Measurements from ENCODE around the gene GIMAP8. TPM values are rescaled to one million over a fixed set of nuclear protein-coding genes. Genes with fewer than 3 reads are reported as not detected.

GIMAP8 gene
- total RNA-seq, 1 donor from 2014 or later, result not detected

- Mint-ChIP-seq H3K27me3 (ENCODE audit: low read depth) (peaks cover 34% of the 10 kb centered on the region), H3K9me3 (ENCODE audit: low read depth) (peaks cover 26% of the 10 kb centered on the region), H3K4me1 (ENCODE audit: low read depth) (peaks cover 3% of the 10 kb centered on the region), H3K36me3 (ENCODE audit: low read depth) (peaks cover 3% of the 10 kb centered on the region), H3K27ac (ENCODE audit: unreplicated experiment) (no peak overlapping the region), H3K4me3 (ENCODE audit: unreplicated experiment) (no peak overlapping the region)
- DNase-seq (ENCODE audit: low spot score), result no peak
- no peak for TF ChIP-seq CTCF (IDR thresholded peaks at IDR 0.05)
Measured at GRCh38 chr7:150464962-150465361, 14.5 kb downstream of the GIMAP8 start.

- H3K27ac Mint-ChIP-seq (ENCODE audit: unreplicated experiment), result no peak overlapping the region
- peaks cover 36% of the 10 kb centered on the region for H3K27me3 Mint-ChIP-seq (ENCODE audit: low read depth)
- DNase-seq (ENCODE audit: low spot score), result no peak
- no peak for TF ChIP-seq CTCF (IDR thresholded peaks at IDR 0.05)
- H3K36me3 Mint-ChIP-seq (ENCODE audit: low read depth), result peaks cover 3% of the 10 kb centered on the region
- H3K4me3 Mint-ChIP-seq (ENCODE audit: unreplicated experiment), result no peak overlapping the region
- peaks cover 3% of the 10 kb centered on the region for H3K4me1 Mint-ChIP-seq (ENCODE audit: low read depth)
- peaks cover 23% of the 10 kb centered on the region for H3K9me3 Mint-ChIP-seq (ENCODE audit: low read depth)
Measured at GRCh38 chr7:150465414-150465813, 15.0 kb downstream of the GIMAP8 start.

GRCh38 chr7:150466477-150466876 lies 16.0 kb downstream of the GIMAP8 start:
- DNase-seq (ENCODE audit: low spot score), result no peak
- H3K4me1 Mint-ChIP-seq (ENCODE audit: low read depth), result peaks cover 3% of the 10 kb centered on the region
- H3K36me3 Mint-ChIP-seq (ENCODE audit: low read depth), result peaks cover 3% of the 10 kb centered on the region
- no peak overlapping the region for H3K4me3 Mint-ChIP-seq (ENCODE audit: unreplicated experiment)
- no peak overlapping the region for H3K27ac Mint-ChIP-seq (ENCODE audit: unreplicated experiment)
- H3K9me3 Mint-ChIP-seq (ENCODE audit: low read depth), result peaks cover 18% of the 10 kb centered on the region
- peaks cover 36% of the 10 kb centered on the region for H3K27me3 Mint-ChIP-seq (ENCODE audit: low read depth)
- TF ChIP-seq CTCF (IDR thresholded peaks at IDR 0.05), result no peak

- no peak overlapping the region for H3K27ac Mint-ChIP-seq (ENCODE audit: unreplicated experiment)
- H3K36me3 Mint-ChIP-seq (ENCODE audit: low read depth), result no peaks in the 10 kb centered on the region
- H3K9me3 Mint-ChIP-seq (ENCODE audit: low read depth), result peaks cover 2% of the 10 kb centered on the region
- peaks cover 42% of the 10 kb centered on the region for H3K27me3 Mint-ChIP-seq (ENCODE audit: low read depth)
- DNase-seq (ENCODE audit: low spot score), result no peak
- H3K4me1 Mint-ChIP-seq (ENCODE audit: low read depth), result peaks cover 3% of the 10 kb centered on the region
- H3K4me3 Mint-ChIP-seq (ENCODE audit: unreplicated experiment), result no peak overlapping the region
- TF ChIP-seq CTCF (IDR thresholded peaks at IDR 0.05), result no peak
Measured at GRCh38 chr7:150468241-150468640, 17.8 kb downstream of the GIMAP8 start.

GRCh38 chr7:150471886-150472285 lies 21.5 kb downstream of the GIMAP8 start:
- Mint-ChIP-seq H3K4me1 (ENCODE audit: low read depth) (no peaks in the 10 kb centered on the region), H3K27ac (ENCODE audit: unreplicated experiment) (no peak overlapping the region), H3K36me3 (ENCODE audit: low read depth) (no peaks in the 10 kb centered on the region), H3K4me3 (ENCODE audit: unreplicated experiment) (no peak overlapping the region), H3K9me3 (ENCODE audit: low read depth) (no peaks in the 10 kb centered on the region), H3K27me3 (ENCODE audit: low read depth) (peaks cover 28% of the 10 kb centered on the region)
- no peak for TF ChIP-seq CTCF (IDR thresholded peaks at IDR 0.05)
- DNase-seq (ENCODE audit: low spot score), result no peak

Measured in chondrocyte (in vitro differentiated cells).